Spinal cord (tissue), 10 donors: Measurements from ENCODE around the gene CEP104. TPM values are rescaled to one million over a fixed set of nuclear protein-coding genes. Genes with fewer than 3 reads are reported as not detected.
A peak's percentile ranks its signal among the peaks of the same experiment; 100 is the strongest.

Experiments used
- DNase-seq, 6 donors: peaks; one replicate each; pipeline versions ENCODE4 v3.0.0 to v3.0.0-alpha.2; 2013 to 2015; ENCODE audit warnings: low spot score in 6 of 6, low read depth in 4 of 6
- H3K27ac ChIP-seq: one replicate; pipeline ENCODE4 v1.5.1; 2013; ENCODE audit warnings: low read depth, low read length, control low read depth
- H3K27me3 ChIP-seq: one replicate; pipeline ENCODE4 v1.6.1; 2013; ENCODE audit warnings: low read length; ENCODE audit not compliant: control insufficient read depth, insufficient read depth
- H3K36me3 ChIP-seq: one replicate; pipeline ENCODE4 v1.6.1; 2013; ENCODE audit warnings: low read length; ENCODE audit not compliant: control insufficient read depth, insufficient read depth
- H3K4me1 ChIP-seq: one replicate; pipeline ENCODE4 v1.6.1; 2013; ENCODE audit warnings: low read length; ENCODE audit not compliant: control insufficient read depth, insufficient read depth
- H3K4me3 ChIP-seq: one replicate; pipeline ENCODE4 v1.5.1; 2013; ENCODE audit warnings: low read depth, low read length, control low read depth
- H3K9me3 ChIP-seq: one replicate; pipeline ENCODE4 v1.6.1; 2013; ENCODE audit warnings: low read length; ENCODE audit not compliant: control insufficient read depth, insufficient read depth
- WGBS: methylation state at CpG from one replicate; pipeline ENCODE4 v1.1.5; 2013; ENCODE audit warnings: missing lambda C conversion rate; ENCODE audit not compliant: insufficient coverage; 5-methylcytosine and 5-hydroxymethylcytosine counted together
- polyA plus RNA-seq, 2 donors: library from polyadenylated mRNA; unstranded; fragments of 120-200 nt; gene quantifications; one replicate each; pipeline ENCODE4 v1.2.1, GENCODE V29; 2013; ENCODE audit not compliant: insufficient read length in 2 of 2
- total RNA-seq, 2 donors: library from RNA; depleted of rRNA in 1 of 2; stranded (reverse); fragments of 120-200 nt in 1 of 2; fragments of >200 nt in 1 of 2; gene quantifications; one replicate each; pipeline versions ENCODE4 v1.2.3 to v1.2.4, GENCODE V29; 2013 to 2014
- donor health status: healthy.

The CEP104 gene
- total and polyA plus RNA-seq, 4 donors, result 23.9 to 43.8 (median 34.3) TPM

DNA sequence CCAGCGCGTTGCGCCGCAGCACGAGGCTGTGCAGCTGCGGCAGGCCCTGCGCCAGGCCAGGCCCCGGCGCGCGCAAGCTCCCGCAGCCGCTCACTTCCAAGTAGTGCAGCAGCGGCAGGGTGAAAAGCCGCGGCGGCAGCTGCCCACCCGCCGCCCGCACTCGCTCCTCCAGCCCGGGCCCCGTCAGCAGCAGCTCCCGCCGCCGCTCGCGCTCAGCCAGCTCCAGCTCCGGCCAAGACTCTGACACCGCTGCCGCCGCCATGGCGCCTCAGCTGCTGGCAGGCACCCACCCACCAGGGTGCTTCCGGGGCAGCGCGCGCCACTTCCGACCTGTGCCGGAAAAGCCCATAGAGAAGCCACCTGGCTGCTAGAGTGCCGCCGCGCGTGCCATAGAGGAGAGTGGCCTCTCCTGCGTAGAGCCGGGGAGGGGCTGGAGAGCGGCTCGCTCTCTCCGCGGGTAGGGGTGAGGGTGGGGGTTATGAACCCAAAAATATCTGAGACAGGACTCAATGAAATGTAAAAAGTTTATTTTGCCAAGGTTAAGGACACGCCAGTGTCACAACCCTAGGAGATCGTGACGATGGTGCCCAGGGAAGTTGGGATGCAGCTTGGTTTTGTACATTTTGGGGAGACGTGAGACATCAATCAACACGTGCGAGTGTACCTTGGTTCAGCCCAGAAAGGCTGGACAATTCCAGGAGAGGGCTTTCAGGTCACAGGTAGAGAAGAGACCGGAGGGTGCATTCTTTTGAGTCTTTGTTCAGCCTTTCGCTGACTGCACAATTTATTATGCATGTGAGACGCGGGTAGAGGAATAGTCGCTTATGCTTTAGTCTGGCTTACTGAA, 60.6 kb downstream of the CEP104 start, which contains the start of gene LRRC47:
TSS of gene LRRC47 (minus strand) at position 284 of the 847 bp plus-strand sequence. CDS start at position 262, 22 bp downstream.
- H3K36me3 ChIP-seq, result peaks cover 17% of the 10 kb centered on the region
- no peaks in the 10 kb centered on the region for H3K9me3 ChIP-seq
- peak; percentile 71 to 98 (median 89) for DNase-seq
- H3K4me1 ChIP-seq, result peaks cover 38% of the 10 kb centered on the region
- peak within 1 kb of the TSS; percentile 25 for H3K27ac ChIP-seq
- H3K4me3 ChIP-seq, result peak within 1 kb of the TSS; percentile 61
- no peaks in the 10 kb centered on the region for H3K27me3 ChIP-seq
- WGBS, result under 1% methylated on average over 59 of the region's 60 CpGs

DNA sequence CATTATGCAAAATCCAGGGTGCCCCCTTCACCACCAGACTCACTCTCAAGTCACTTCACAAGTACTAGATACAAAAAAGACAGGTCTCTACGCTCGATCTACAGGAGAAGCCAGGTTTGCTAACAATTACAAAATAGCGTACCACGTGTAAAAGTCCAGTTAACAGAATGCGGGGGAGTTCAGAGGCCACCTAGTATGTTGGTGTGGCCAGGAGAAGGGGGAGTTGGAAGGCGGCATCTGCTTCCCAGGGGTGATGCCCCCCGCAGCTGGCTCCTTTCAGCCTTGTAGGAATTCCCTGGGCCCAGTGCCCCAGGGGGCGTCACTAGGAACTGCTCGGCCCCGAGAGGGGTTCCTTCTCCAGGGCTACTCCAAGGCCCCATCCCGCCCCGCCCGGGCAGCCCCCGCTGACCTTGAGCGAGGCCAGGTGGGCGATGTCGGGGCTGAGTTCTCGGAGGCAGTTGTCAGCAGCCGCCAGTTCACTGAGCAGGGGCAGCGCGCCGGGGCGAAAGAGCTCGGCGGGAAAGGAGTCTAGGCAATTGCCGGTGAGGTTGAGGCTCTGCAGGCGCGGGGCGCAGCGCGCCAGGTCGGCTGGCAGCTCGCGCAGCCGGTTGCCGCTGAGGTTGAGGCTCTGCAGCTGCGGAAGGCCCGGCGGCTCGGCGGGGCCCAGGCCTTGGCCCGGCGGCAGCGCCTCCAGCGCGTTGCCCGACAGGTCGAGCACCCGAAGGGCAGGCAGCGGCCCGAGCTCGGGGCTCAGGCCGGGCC, 61.4 kb downstream of the CEP104 start:
- DNase-seq, result no peak

DNA sequence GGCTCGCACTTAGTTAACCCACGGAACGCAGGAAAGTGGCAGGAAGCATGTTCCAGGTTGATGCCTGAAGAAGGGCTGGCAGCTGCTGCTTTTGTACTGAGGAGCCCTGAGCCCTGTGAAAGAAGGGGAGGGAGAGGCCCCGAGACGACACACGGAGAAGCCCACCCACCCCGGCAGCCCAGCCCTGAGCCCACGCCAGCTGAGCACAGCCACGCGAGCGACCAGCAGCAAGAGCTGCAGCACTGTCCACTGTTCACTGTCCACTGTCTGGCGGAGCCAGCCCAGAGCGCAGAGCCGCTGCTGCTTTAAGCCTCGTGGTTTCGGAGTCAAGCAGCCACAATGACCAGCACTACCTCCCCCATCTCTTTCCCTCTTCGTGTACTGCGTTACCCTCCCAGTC, 66.1 kb downstream of the CEP104 start:
- Histone ChIP-seq H3K27ac (no peak overlapping the region), H3K9me3 (no peaks in the 10 kb centered on the region), H3K4me1 (peaks cover 28% of the 10 kb centered on the region), H3K4me3 (no peak overlapping the region), H3K36me3 (peaks cover 71% of the 10 kb centered on the region), H3K27me3 (no peaks in the 10 kb centered on the region)
- 81% methylated on average over 17 of the region's 18 CpGs for WGBS
- no peak for DNase-seq

More for the DNA sequence above, 61.4 kb downstream of the CEP104 start:
- peaks cover 24% of the 10 kb centered on the region for H3K36me3 ChIP-seq
- no peak overlapping the region for H3K27ac ChIP-seq
- H3K4me1 ChIP-seq, result peaks cover 34% of the 10 kb centered on the region
- H3K4me3 ChIP-seq, result peak overlapping the region; percentile 59
- H3K27me3 ChIP-seq, result no peaks in the 10 kb centered on the region
- H3K9me3 ChIP-seq, result no peaks in the 10 kb centered on the region
- WGBS, result 3% methylated on average over 51 of the region's 53 CpGs

DNA sequence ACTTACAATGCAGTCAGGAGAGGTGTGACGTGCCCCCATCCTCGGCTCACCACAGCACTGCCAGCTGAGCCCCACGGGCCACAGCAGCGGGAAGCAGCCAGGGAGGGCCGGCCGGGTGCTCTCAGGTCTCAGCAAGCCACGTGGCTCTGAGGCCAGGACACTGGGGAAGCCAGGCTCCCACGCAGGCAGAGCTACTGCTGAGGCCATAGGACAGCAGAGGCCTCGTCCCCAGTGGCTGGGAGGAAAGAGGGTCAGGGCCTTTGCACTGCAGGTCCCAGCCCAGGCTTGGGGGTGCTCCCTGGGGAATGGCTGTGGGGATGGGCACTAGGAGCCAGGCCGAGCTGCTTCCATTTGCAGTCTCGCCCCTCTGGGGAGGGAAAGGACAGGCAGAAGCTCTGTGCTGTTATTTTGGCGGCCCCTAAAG, 66.5 kb downstream of the CEP104 start:
- Histone ChIP-seq H3K27ac (no peak overlapping the region), H3K36me3 (peaks cover 75% of the 10 kb centered on the region)
- DNase-seq, result no peak

DNA sequence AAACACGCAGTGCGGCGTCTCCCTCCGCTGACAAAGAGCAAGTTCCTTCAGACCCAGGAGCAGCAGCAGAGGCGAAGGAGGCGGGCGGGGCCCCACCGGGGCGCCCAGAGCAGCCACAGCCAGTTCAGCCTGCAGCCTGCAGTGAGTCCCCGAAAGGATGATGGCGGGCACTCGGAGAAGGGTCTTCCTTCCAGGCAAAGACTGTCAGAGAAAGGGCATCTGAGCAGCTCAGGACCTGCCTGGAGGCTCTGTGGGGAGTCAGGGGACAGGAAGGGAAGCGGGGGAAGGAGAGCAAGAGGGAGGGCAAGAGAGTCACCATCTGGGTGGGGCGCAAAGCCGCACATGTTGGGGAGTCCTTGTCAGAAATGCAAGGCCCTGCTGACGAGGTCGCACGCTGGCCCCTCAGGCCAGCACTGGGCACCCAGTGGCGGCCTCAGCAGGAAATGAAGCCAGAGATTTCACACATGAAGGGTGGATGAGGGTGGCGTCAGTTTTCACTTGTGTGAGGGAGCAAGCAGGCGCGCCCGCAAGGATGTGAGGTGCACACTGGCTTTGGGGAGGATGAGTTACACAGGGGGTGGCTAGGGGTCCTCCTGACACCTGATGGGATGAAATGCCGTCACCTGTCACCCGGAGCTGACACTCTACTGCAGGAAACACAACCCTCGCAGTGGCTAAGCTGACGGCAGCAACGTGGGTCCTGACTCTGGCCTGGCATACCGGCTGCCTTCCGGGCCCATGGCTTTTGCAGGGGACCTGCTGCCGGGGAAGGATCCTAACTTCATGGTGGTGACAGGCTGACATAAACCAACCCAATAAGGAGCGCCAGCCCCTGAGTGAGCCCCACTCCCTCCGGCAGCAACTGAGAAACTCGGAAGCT, 67.3 kb downstream of the CEP104 start:
- H3K9me3 ChIP-seq, result no peaks in the 10 kb centered on the region
- H3K27me3 ChIP-seq, result no peaks in the 10 kb centered on the region
- peaks cover 18% of the 10 kb centered on the region for H3K4me1 ChIP-seq
- 94% methylated on average over 34 of the region's 34 CpGs for WGBS
- DNase-seq, result no peak
- no peak overlapping the region for H3K27ac ChIP-seq
- H3K36me3 ChIP-seq, result peaks cover 83% of the 10 kb centered on the region
- no peak overlapping the region for H3K4me3 ChIP-seq

More for the DNA sequence above, 66.5 kb downstream of the CEP104 start:
- Histone ChIP-seq H3K9me3 (no peaks in the 10 kb centered on the region), H3K27me3 (no peaks in the 10 kb centered on the region), H3K4me1 (peaks cover 26% of the 10 kb centered on the region), H3K4me3 (no peak overlapping the region)
- 86% methylated on average over 12 of the region's 12 CpGs for WGBS

DNA sequence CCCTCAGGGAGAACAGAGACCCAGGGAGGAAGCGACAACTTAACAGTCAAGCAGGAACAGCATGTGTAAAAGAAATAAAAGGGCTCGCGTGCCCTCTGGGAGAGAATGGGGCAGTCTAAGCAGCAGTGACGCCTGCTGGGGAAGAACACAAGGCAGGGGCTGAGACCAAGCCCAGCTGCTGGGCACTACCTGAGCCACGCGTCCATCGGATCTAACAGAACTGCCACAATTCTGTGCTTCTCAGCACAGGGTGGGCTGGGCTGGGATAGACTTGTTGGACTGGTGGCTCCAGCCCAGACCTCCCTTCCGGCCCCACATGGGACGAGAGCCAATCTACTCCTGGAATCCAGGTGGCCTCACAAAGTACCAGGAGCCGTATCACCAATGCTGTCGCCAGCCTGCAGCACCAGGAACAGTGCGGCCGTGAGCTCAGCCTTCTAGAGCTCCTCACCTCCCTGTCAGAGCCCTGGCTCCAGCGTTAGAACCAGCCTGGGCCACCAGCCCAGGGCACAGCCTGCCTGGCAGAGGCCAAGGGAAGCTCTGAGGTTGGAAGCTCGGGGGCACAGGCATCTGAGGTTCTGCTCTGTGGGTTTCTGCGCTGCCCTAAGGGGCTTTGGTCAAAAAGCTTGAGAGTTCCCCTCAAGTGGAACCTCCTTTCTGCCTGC, 68.1 kb downstream of the CEP104 start:
- WGBS, result 95% methylated on average over 16 of the region's 16 CpGs
- no peak overlapping the region for H3K4me3 ChIP-seq
- H3K36me3 ChIP-seq, result peaks cover 88% of the 10 kb centered on the region
- H3K27ac ChIP-seq, result no peak overlapping the region
- H3K4me1 ChIP-seq, result peaks cover 10% of the 10 kb centered on the region
- H3K9me3 ChIP-seq, result no peaks in the 10 kb centered on the region
- DNase-seq, result no peak
- H3K27me3 ChIP-seq, result no peaks in the 10 kb centered on the region

DNA sequence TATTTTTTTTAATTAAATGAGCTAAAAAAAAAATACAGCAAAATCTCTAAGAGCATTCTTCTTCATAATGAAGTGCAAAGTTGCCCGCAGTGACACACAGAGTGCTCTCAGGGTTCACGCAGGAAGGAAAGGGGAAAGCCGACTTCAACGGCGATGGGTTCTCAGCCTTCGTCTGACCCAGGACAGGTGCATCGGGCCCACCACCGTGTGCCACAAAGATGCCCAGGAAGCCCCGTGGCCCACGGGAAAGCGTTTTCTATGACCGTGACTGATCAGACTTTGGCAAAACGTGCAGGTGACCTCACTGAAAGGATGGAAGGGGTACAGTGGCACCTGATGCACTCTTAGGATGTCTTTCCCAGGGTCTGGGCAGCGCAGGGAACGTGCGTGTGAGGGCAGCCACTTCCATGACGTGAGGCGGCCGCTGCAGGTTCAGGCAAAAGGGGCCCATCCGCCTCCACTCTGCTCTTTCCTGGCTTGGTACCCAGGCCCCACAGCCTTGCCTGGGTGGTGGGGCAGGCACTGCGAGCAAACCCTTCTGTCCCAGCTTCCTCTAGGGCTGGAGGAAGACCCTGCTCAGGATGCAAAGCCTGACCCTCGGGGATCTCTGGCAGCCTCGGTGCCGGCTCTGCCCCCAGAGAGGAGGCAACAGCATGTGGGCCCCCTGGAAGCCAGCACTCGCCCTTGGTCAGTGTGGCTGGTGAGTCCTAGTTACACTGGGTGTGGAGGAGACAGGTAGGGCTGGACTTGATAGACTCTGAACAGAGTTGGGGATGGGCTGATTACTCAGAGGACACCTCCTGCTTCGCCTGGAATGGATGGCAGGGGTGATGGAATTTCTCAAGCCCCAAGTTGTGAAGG, 69.0 kb downstream of the CEP104 start:
- no peak for DNase-seq
- no peak overlapping the region for H3K27ac ChIP-seq
- 93% methylated on average over 25 of the region's 26 CpGs for WGBS
- H3K4me3 ChIP-seq, result no peak overlapping the region
- H3K36me3 ChIP-seq, result peaks cover 94% of the 10 kb centered on the region
- H3K9me3 ChIP-seq, result no peaks in the 10 kb centered on the region
- peaks cover under 1% of the 10 kb centered on the region for H3K4me1 ChIP-seq
- no peaks in the 10 kb centered on the region for H3K27me3 ChIP-seq

DNA sequence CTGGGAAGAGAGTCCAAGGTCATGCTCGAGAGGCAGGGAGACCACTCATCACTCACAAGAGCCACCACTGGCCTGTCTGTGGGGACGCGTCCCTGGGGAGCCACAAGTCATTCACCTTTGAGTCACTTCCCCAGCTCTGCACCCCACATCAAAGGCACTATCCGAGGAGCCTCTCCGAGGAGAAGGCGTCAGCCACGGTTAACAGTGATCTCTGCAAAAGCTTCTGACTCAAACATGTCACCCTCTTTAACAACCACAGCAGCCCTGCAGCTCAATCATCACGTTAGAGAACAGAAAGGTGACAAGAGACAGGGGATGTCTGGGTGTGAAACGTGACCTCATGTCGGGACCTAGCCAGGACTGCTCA, 69.7 kb downstream of the CEP104 start:
- Histone ChIP-seq H3K4me3 (no peak overlapping the region), H3K27me3 (no peaks in the 10 kb centered on the region), H3K4me1 (no peaks in the 10 kb centered on the region), H3K36me3 (peaks cover 96% of the 10 kb centered on the region), H3K27ac (no peak overlapping the region), H3K9me3 (no peaks in the 10 kb centered on the region)
- DNase-seq, result no peak
- WGBS, result 97% methylated on average over 3 of the region's 10 CpGs
